Measurements from ENCODE around the gene GNG7. TPM values are rescaled to one million over a fixed set of nuclear protein-coding genes. Genes with fewer than 3 reads are reported as not detected.
A peak's percentile ranks its signal among the peaks of the same experiment; 100 is the strongest.

Gene GNG7
- total RNA-seq, 1 experiment from 2014 or later = 1.1 TPM

GRCh38 chr19:2723747-2724146, 21.3 kb upstream of the GNG7 start:
- no peak overlapping the region for H3K4me2 ChIP-seq (ENCODE audit: low read length)
- no peaks in the 10 kb centered on the region for H3F3A ChIP-seq (ENCODE audit: low read length, unreplicated experiment)
- peaks cover 22% of the 10 kb centered on the region for H3K4me1 ChIP-seq (ENCODE audit: insufficient read depth, low read length)
- no peaks in the 10 kb centered on the region for H3K27me3 ChIP-seq (ENCODE audit: low read length)
- H3K36me3 ChIP-seq (ENCODE audit: low read depth, low read length) = no peaks in the 10 kb centered on the region
- CTCF ChIA-PET = interaction anchor here (1.5 kb wide), 1 partner anchor 75 kb away, joined by 8 read pairs; no protein-coding TSS in a partner anchor
- no peaks in the 10 kb centered on the region for H3K9me3 ChIP-seq (ENCODE audit: low read length)
- no peak for DNase-seq
- intact Hi-C loops (cut with micrococcal nuclease) = no loop called here
- no peak overlapping the region for H2AFZ ChIP-seq (ENCODE audit: low read length)
- POLR2A ChIA-PET (ENCODE audit: unreplicated experiment) = interaction anchor here (0.5 kb wide), 1 partner anchor 248 kb away, joined by 18 read pairs; the partner anchor contains the start of gene GADD45B
- H3K9me2 ChIP-seq (replicated peaks; ENCODE audit: low read length) = no peaks in the 10 kb centered on the region
- H3K9ac ChIP-seq (ENCODE audit: low read length) = no peak overlapping the region; the same call in 1 of the 2 replicates
- TF ChIP-seq CTCF (conservative IDR thresholded peaks at IDR 0.05; ENCODE audit: low read depth, low read length) (no peak), EZH2 (IDR thresholded peaks at IDR 0.05; ENCODE audit: low read length, unreplicated experiment) (no peak), EZH2phosphoT487 (IDR thresholded peaks at IDR 0.05; ENCODE audit: borderline replicate concordance, low read length) (no peak)
- ATAC-seq = no peak
- no peak overlapping the region for H3K4me3 ChIP-seq (ENCODE audit: low read length)
- H3K79me2 ChIP-seq (ENCODE audit: low read length) = no peaks in the 10 kb centered on the region
- H4K20me1 ChIP-seq (ENCODE audit: low read length) = no peaks in the 10 kb centered on the region
- no peak overlapping the region for H3K27ac ChIP-seq (ENCODE audit: low read length)
- no TSS peak for BruUV-seq (replicated peaks)

DNA sequence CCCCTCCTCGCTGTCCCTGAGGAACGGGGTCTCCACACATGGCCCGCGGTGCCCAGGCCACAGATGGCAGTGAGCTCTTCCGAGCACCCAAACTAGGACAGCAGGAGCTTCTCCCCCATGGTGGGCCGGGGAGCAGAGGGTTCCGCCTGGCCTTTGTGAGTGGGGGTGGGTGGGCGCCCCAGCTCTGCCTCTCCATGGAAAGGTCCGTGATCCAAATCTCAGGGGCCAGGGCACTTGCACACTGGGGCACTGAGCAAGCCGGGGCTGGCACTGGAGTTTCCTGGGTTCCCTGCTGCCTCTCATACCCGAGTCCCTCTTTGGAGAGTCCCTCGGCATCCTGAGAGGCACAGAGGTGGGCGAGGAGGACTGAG, 20.8 kb upstream of the GNG7 start:
- no peak overlapping the region for H3K27ac ChIP-seq (ENCODE audit: low read length)
- H2AFZ ChIP-seq (ENCODE audit: low read length) = no peak overlapping the region
- TF ChIP-seq CTCF (conservative IDR thresholded peaks at IDR 0.05; ENCODE audit: low read depth, low read length) (no peak), EZH2 (IDR thresholded peaks at IDR 0.05; ENCODE audit: low read length, unreplicated experiment) (no peak), EZH2phosphoT487 (IDR thresholded peaks at IDR 0.05; ENCODE audit: borderline replicate concordance, low read length) (no peak)
- no peaks in the 10 kb centered on the region for H4K20me1 ChIP-seq (ENCODE audit: low read length)
- ATAC-seq (no peak), DNase-seq (no peak)
- H3K4me2 ChIP-seq (ENCODE audit: low read length) = peak overlapping the region; percentile 56
- H3K4me3 ChIP-seq (ENCODE audit: low read length) = no peak overlapping the region
- H3F3A ChIP-seq (ENCODE audit: low read length, unreplicated experiment) = no peaks in the 10 kb centered on the region
- ChIA-PET POLR2A (ENCODE audit: unreplicated experiment) (interaction anchor here (0.5 kb wide), 1 partner anchor 247 kb away, joined by 18 read pairs; the partner anchor contains the start of gene GADD45B), CTCF (interaction anchor here (1.5 kb wide), 1 partner anchor 75 kb away, joined by 8 read pairs; no protein-coding TSS in a partner anchor)
- H3K36me3 ChIP-seq (ENCODE audit: low read depth, low read length) = no peaks in the 10 kb centered on the region
- no peaks in the 10 kb centered on the region for H3K79me2 ChIP-seq (ENCODE audit: low read length)
- intact Hi-C loops (cut with micrococcal nuclease) = no loop called here
- no peaks in the 10 kb centered on the region for H3K27me3 ChIP-seq (ENCODE audit: low read length)
- H3K9me3 ChIP-seq (ENCODE audit: low read length) = no peaks in the 10 kb centered on the region
- no peaks in the 10 kb centered on the region for H3K9me2 ChIP-seq (replicated peaks; ENCODE audit: low read length)
- H3K9ac ChIP-seq (ENCODE audit: low read length) = peak overlapping the region; percentile 23; the same call in 1 of the 2 replicates
- peaks cover 22% of the 10 kb centered on the region for H3K4me1 ChIP-seq (ENCODE audit: insufficient read depth, low read length)
- no TSS peak for BruUV-seq (replicated peaks)
